H9 (cell line): ENCODE measurements around the gene RUNX2. TPM values are rescaled to one million over a fixed set of nuclear protein-coding genes. Genes with fewer than 3 reads are reported as not detected.

Experiments used
- DNase-seq: peaks from one replicate; pipeline ENCODE4 v3.0.0-alpha.2; 2017
- H2AFZ ChIP-seq: one replicate; pipeline ENCODE4 v1.6.1; 2013; ENCODE audit warnings: mild to moderate bottlenecking, low read length, control low read depth, moderate library complexity
- H2AK5ac ChIP-seq: 2 replicates; pipeline ENCODE4 v1.6.1; 2013; ENCODE audit warnings: low read length, control low read depth, mixed read lengths; ENCODE audit not compliant: insufficient read length
- H2BK120ac ChIP-seq: one replicate; pipeline ENCODE4 v1.6.1; 2013; ENCODE audit warnings: low read depth, mild to moderate bottlenecking, low read length, control low read depth, inconsistent platforms; ENCODE audit not compliant: poor library complexity, severe bottlenecking
- H2BK12ac ChIP-seq: 2 replicates; pipeline ENCODE4 v1.6.1; 2013; ENCODE audit warnings: low read length, control low read depth, mixed read lengths, low read depth; ENCODE audit not compliant: insufficient read length
- H2BK15ac ChIP-seq: 2 replicates; pipeline ENCODE4 v1.6.1; 2013; ENCODE audit warnings: low read depth, low read length, control low read depth
- H2BK20ac ChIP-seq: one replicate; pipeline ENCODE4 v1.6.1; 2013; ENCODE audit warnings: low read depth, mild to moderate bottlenecking, low read length, control low read depth, inconsistent platforms; ENCODE audit not compliant: poor library complexity, severe bottlenecking
- H2BK5ac ChIP-seq: 2 replicates; pipeline ENCODE4 v1.6.1; 2013; ENCODE audit warnings: low read length, control low read depth, mixed read lengths; ENCODE audit not compliant: insufficient read length
- H3K14ac ChIP-seq: 2 replicates; pipeline ENCODE4 v1.6.1; 2013; ENCODE audit warnings: low read length, control low read depth; ENCODE audit not compliant: insufficient read depth
- H3K18ac ChIP-seq: 2 replicates; pipeline ENCODE4 v1.6.1; 2013; ENCODE audit warnings: low read depth, mild to moderate bottlenecking, mixed read lengths, low read length, control low read depth; ENCODE audit not compliant: insufficient read length
- H3K23ac ChIP-seq: 2 replicates; pipeline ENCODE4 v1.6.1; 2013; ENCODE audit warnings: low read length, control low read depth, mixed read lengths, low read depth; ENCODE audit not compliant: insufficient read length
- H3K23me2 ChIP-seq: 2 replicates; pipeline ENCODE4 v1.6.1; 2013; ENCODE audit warnings: low read depth, mild to moderate bottlenecking, mixed read lengths, low read length, control low read depth; ENCODE audit not compliant: insufficient read length, poor library complexity, severe bottlenecking
- H3K27ac ChIP-seq: 2 replicates; pipeline ENCODE4 v1.5.1; 2013; ENCODE audit warnings: low read length, control low read depth, mixed read lengths, low read depth; ENCODE audit not compliant: insufficient read length
- H3K27me3 ChIP-seq: 2 replicates; pipeline ENCODE4 v1.6.1; 2013; ENCODE audit warnings: low read length, control low read depth, inconsistent platforms; ENCODE audit not compliant: insufficient read depth
- H3K4ac ChIP-seq: 2 replicates; pipeline ENCODE4 v1.6.1; 2013; ENCODE audit warnings: low read depth, mild to moderate bottlenecking, control low read depth, inconsistent platforms, low read length, moderate library complexity
- H3K4me1 ChIP-seq: 2 replicates; pipeline ENCODE4 v1.6.1; 2013; ENCODE audit warnings: low read length, control low read depth, inconsistent platforms; ENCODE audit not compliant: insufficient read depth
- H3K4me2 ChIP-seq: 2 replicates; pipeline ENCODE4 v1.6.1; 2013; ENCODE audit warnings: low read length, control low read depth, mixed read lengths; ENCODE audit not compliant: insufficient read length, insufficient read depth
- H3K56ac ChIP-seq: 2 replicates; pipeline ENCODE4 v1.6.1; 2013; ENCODE audit warnings: low read depth, mild to moderate bottlenecking, mixed read lengths, low read length, control low read depth; ENCODE audit not compliant: insufficient read length
- H3K79me1 ChIP-seq: 2 replicates; pipeline ENCODE4 v1.6.1; 2013; ENCODE audit warnings: low read depth, mild to moderate bottlenecking, moderate library complexity, low read length, control low read depth, inconsistent platforms; ENCODE audit not compliant: insufficient read depth, poor library complexity, severe bottlenecking
- H3K79me2 ChIP-seq: 2 replicates; pipeline ENCODE4 v1.6.1; 2013; ENCODE audit warnings: low read length, control low read depth, inconsistent platforms; ENCODE audit not compliant: insufficient read depth
- H3K9ac ChIP-seq: 2 replicates; pipeline ENCODE4 v1.6.1; 2013; ENCODE audit warnings: low read length, control low read depth, mixed read lengths; ENCODE audit not compliant: insufficient read length; ENCODE audit errors: extremely low read depth
- H3K9me3 ChIP-seq: one replicate; pipeline ENCODE4 v1.6.1; 2013; ENCODE audit warnings: low read depth, low read length, inconsistent platforms; ENCODE audit not compliant: control insufficient read depth
- H3T11ph ChIP-seq: one replicate; pipeline ENCODE4 v1.6.1; 2013; ENCODE audit warnings: mild to moderate bottlenecking, low read length, control low read depth, inconsistent platforms
- H4K20me1 ChIP-seq: one replicate; pipeline ENCODE4 v1.6.1; 2013; ENCODE audit not compliant: control insufficient read depth, insufficient read length, insufficient read depth
- H4K5ac ChIP-seq: 2 replicates; pipeline ENCODE4 v1.6.1; 2013; ENCODE audit warnings: low read depth, mild to moderate bottlenecking, mixed read lengths, low read length, control low read depth; ENCODE audit not compliant: insufficient read length
- H4K8ac ChIP-seq: replicated peaks from 2 replicates; pipeline ENCODE4 v1.6.1; 2013; ENCODE audit warnings: low read length, control low read depth, mixed read lengths, low read depth; ENCODE audit not compliant: insufficient read length
- H4K91ac ChIP-seq: 2 replicates; pipeline ENCODE4 v1.6.1; 2013; ENCODE audit warnings: low read depth, mild to moderate bottlenecking, moderate library complexity, mixed read lengths, low read length, control low read depth; ENCODE audit not compliant: insufficient read length
- H3K27ac Mint-ChIP-seq, 3 experiments: 2 replicates in 2 of 3; 3 replicates in 1 of 3; pipeline ENCODE4 v1.8.0; 2020 to 2021; ENCODE audit warnings: mixed read lengths in 3 of 3, mild to moderate bottlenecking in 1 of 3, moderate library complexity in 1 of 3
- H3K27me3 Mint-ChIP-seq: 2 replicates; pipeline ENCODE4 v1.8.0; 2021; ENCODE audit warnings: low read depth, mild to moderate bottlenecking, moderate library complexity, mixed read lengths
- H3K36me3 Mint-ChIP-seq, 3 experiments: 2 replicates in 2 of 3; 3 replicates in 1 of 3; pipeline ENCODE4 v1.8.0; 2020 to 2021; ENCODE audit warnings: low read depth in 3 of 3, mixed read lengths in 3 of 3; ENCODE audit not compliant: insufficient read depth in 1 of 3
- H3K4me1 Mint-ChIP-seq, 2 experiments: 2 replicates each; pipeline ENCODE4 v1.8.0; 2020; ENCODE audit warnings: mixed read lengths in 2 of 2
- H3K4me3 Mint-ChIP-seq, 2 experiments: 2 replicates in 1 of 2; 3 replicates in 1 of 2; pipeline ENCODE4 v1.8.0; 2020 to 2021; ENCODE audit warnings: mild to moderate bottlenecking in 2 of 2, mixed read lengths in 2 of 2, moderate library complexity in 1 of 2
- H3K9me3 Mint-ChIP-seq, 2 experiments: 2 replicates in 1 of 2; 3 replicates in 1 of 2; pipeline ENCODE4 v1.8.0; 2020; ENCODE audit warnings: mild to moderate bottlenecking in 2 of 2, mixed read lengths in 2 of 2, moderate library complexity in 1 of 2
- CTCF ChIP-seq: fragments of 200-600 bp; sonication (generic); conservative IDR thresholded peaks from 3 replicates; pipeline ENCODE4 v1.8.0; 2021; ENCODE audit warnings: antibody characterized with exemption, mild to moderate bottlenecking
- whole genome bisulfite sequencing: extraction: QIAGEN DNeasy Blood & Tissue Kit; methylation state at CpG from one replicate; pipeline ENCODE4 v1.1.7; 2013; ENCODE audit warnings: missing lambda C conversion rate, low lambda C conversion rate, mixed read lengths; ENCODE audit not compliant: insufficient read length; ENCODE audit errors: extremely low coverage; 5-methylcytosine and 5-hydroxymethylcytosine counted together
- total RNA-seq: library from RNA; stranded (reverse); gene quantifications from 2 replicates; pipeline ENCODE4 v1.2.1, GENCODE V29; 2021

The RUNX2 gene
- total RNA-seq, 1 experiment from 2014 or later: 0.15 TPM

- no peak for DNase-seq
- Mint-ChIP-seq H3K27me3 (no peaks in the 10 kb centered on the region), H3K36me3 (no peaks in the 10 kb centered on the region; a peak in 1 of 7 replicates), H3K27ac (no peak overlapping the region), H3K4me3 (no peak overlapping the region), H3K4me1 (peaks cover 0 to 8% of the 10 kb centered on the region in 2 experiments; a peak in 3 of 4 replicates), H3K9me3 (no peaks in the 10 kb centered on the region)
- no peaks in the 10 kb centered on the region for H3K27me3 ChIP-seq
- no peak overlapping the region for H4K91ac ChIP-seq
- H3K18ac ChIP-seq: no peak overlapping the region
- no peak overlapping the region for H2BK15ac ChIP-seq
- no peak overlapping the region for H4K5ac ChIP-seq
- H3K4ac ChIP-seq: no peak overlapping the region
- no peak for TF ChIP-seq CTCF
- no peak overlapping the region for H2BK5ac ChIP-seq
- WGBS: no CpG with 5 or more reads among the region's 2 CpGs
- no peak overlapping the region for H2BK20ac ChIP-seq
- no peak overlapping the region for H3T11ph ChIP-seq
- H3K4me2 ChIP-seq: no peak overlapping the region
- H3K56ac ChIP-seq: no peak overlapping the region
- H3K14ac ChIP-seq: no peak overlapping the region
- no peak overlapping the region for H2AFZ ChIP-seq
- no peak overlapping the region for H2BK12ac ChIP-seq
- H3K4me1 ChIP-seq: no peaks in the 10 kb centered on the region
- H4K8ac ChIP-seq: no peak overlapping the region
- H3K23me2 ChIP-seq: no peaks in the 10 kb centered on the region
- no peak overlapping the region for H3K9ac ChIP-seq
- H3K79me1 ChIP-seq: no peaks in the 10 kb centered on the region
- H2BK120ac ChIP-seq: no peak overlapping the region
- no peaks in the 10 kb centered on the region for H3K9me3 ChIP-seq
- H3K79me2 ChIP-seq: no peaks in the 10 kb centered on the region
- no peak overlapping the region for H3K23ac ChIP-seq
- H4K20me1 ChIP-seq: no peaks in the 10 kb centered on the region
- no peak overlapping the region for H2AK5ac ChIP-seq
- H3K27ac ChIP-seq: no peak overlapping the region
Measured at GRCh38 chr6:45353654-45354053, 25.5 kb downstream of the RUNX2 start.
